ENCODE measurements around the gene SAMD4A. TPM values are rescaled to one million over a fixed set of nuclear protein-coding genes. Genes with fewer than 3 reads are reported as not detected.

Gene SAMD4A
- total RNA-seq, 2 donors from 2014 or later, result 11.2 to 15.3 TPM

GRCh38 chr14:54698501-54698900, 131.6 kb downstream of the SAMD4A start:
- no peak for TF ChIP-seq POLR2A (IDR thresholded peaks at IDR 0.05)
- TF ChIP-seq CTCF (IDR thresholded peaks at IDR 0.05), result no peak
- intact Hi-C loops (cut with DNase I), result no loop called here
- WGBS, 2 donors, result 75% methylated on average over 6 of the region's 6 CpGs
- H3K36me3 ChIP-seq (replicated peaks in 1 of 2; ENCODE audit: insufficient read depth in 1 of 2, low read depth in 2 of 2), result no peaks in the 10 kb centered on the region
- no peaks in the 10 kb centered on the region for H3K4me1 ChIP-seq
- no peaks in the 10 kb centered on the region for H3K27me3 ChIP-seq
- H3K27ac ChIP-seq, result no peak overlapping the region
- no peaks in the 10 kb centered on the region for H3K9me3 ChIP-seq
- no peak overlapping the region for H3K4me3 ChIP-seq
- ATAC-seq (no peak), DNase-seq (no peak)

- Histone ChIP-seq H3K4me1 (no peaks in the 10 kb centered on the region), H3K27ac (no peak overlapping the region), H3K27me3 (no peaks in the 10 kb centered on the region), H3K4me3 (no peak overlapping the region), H3K9me3 (no peaks in the 10 kb centered on the region), H3K36me3 (replicated peaks in 1 of 2; ENCODE audit: insufficient read depth in 1 of 2, low read depth in 2 of 2) (no peaks in the 10 kb centered on the region)
- no peak for ATAC-seq
- intact Hi-C loops (cut with DNase I), result no loop called here
- TF ChIP-seq POLR2A (IDR thresholded peaks at IDR 0.05) (no peak), CTCF (IDR thresholded peaks at IDR 0.05) (no peak)
- 86 to 94% methylated on average over 1 of the region's 1 CpG for WGBS, 2 donors
- no peak for DNase-seq
Observed at GRCh38 chr14:54698966-54699530, 132.1 kb downstream of the SAMD4A start.

- no peak for TF ChIP-seq POLR2A (IDR thresholded peaks at IDR 0.05)
- intact Hi-C loops (cut with DNase I), result no loop called here
- Histone ChIP-seq H3K27ac (no peak overlapping the region), H3K4me3 (no peak overlapping the region), H3K27me3 (no peaks in the 10 kb centered on the region), H3K4me1 (no peaks in the 10 kb centered on the region), H3K36me3 (replicated peaks in 1 of 2; ENCODE audit: insufficient read depth in 1 of 2, low read depth in 2 of 2) (no peaks in the 10 kb centered on the region), H3K9me3 (no peaks in the 10 kb centered on the region)
- WGBS, 2 donors, result 80 to 82% methylated on average over 3 of the region's 3 CpGs
- ATAC-seq, result no peak
- DNase-seq, result no peak
Observed at GRCh38 chr14:54699735-54700134, 132.8 kb downstream of the SAMD4A start.

- Histone ChIP-seq H3K9me3 (no peaks in the 10 kb centered on the region), H3K27ac (no peak overlapping the region), H3K4me1 (no peaks in the 10 kb centered on the region), H3K27me3 (no peaks in the 10 kb centered on the region), H3K4me3 (no peak overlapping the region), H3K36me3 (replicated peaks in 1 of 2; ENCODE audit: insufficient read depth in 1 of 2, low read depth in 2 of 2) (no peaks in the 10 kb centered on the region)
- intact Hi-C loops (cut with DNase I), result no loop called here
- ATAC-seq, result no peak
- TF ChIP-seq CTCF (IDR thresholded peaks at IDR 0.05) (no peak), POLR2A (IDR thresholded peaks at IDR 0.05) (no peak)
- WGBS, 2 donors, result 80 to 87% methylated on average over 2 of the region's 2 CpGs
- no peak for DNase-seq
Observed at GRCh38 chr14:54700717-54701116, 133.8 kb downstream of the SAMD4A start.

- intact Hi-C loops (cut with DNase I), result no loop called here
- no peaks in the 10 kb centered on the region for H3K27me3 ChIP-seq
- no peaks in the 10 kb centered on the region for H3K4me1 ChIP-seq
- ATAC-seq (no peak), DNase-seq (no peak)
- H3K36me3 ChIP-seq (replicated peaks in 1 of 2; ENCODE audit: insufficient read depth in 1 of 2, low read depth in 2 of 2), result no peaks in the 10 kb centered on the region
- WGBS, 2 donors, result 58 to 73% methylated on average over 7 to 12 of the region's 12 CpGs
- H3K4me3 ChIP-seq, result no peak overlapping the region
- no peak overlapping the region for H3K27ac ChIP-seq
- H3K9me3 ChIP-seq, result no peaks in the 10 kb centered on the region
- TF ChIP-seq POLR2A (IDR thresholded peaks at IDR 0.05) (no peak), CTCF (IDR thresholded peaks at IDR 0.05) (no peak)
Observed at GRCh38 chr14:54702014-54702491, 135.1 kb downstream of the SAMD4A start.
